ENCODE results near the gene CPT1B.

DNA sequence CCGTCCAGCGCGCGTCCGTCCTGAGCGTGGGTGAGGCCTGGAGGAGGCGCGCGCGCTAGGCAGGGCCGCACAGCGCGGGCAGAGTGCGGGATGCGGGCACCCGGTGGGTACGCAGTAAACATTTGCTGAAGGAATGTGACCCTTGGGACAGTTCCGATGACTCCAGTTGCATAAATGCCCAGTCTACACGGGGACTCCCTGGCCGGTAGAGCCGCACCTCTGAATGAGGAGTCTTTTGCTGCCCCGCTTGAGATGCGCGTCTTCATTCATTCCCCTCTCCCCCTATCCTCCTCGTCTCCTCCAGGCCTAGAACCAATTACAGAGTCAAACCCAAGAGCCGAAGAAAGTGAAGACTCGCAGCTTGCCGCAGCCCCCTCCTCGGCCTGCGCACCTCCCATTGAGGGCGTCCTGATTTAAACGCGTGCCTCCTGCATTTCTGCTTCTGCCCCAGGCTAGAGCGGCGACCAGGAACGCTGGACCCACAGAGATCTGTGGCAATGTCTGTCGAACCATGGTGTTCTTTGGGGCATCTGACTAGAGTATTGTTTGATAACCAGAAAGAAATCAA lies 5.2 kb upstream of the CPT1B start:
- TF ChIP-seq, protein P1, sequence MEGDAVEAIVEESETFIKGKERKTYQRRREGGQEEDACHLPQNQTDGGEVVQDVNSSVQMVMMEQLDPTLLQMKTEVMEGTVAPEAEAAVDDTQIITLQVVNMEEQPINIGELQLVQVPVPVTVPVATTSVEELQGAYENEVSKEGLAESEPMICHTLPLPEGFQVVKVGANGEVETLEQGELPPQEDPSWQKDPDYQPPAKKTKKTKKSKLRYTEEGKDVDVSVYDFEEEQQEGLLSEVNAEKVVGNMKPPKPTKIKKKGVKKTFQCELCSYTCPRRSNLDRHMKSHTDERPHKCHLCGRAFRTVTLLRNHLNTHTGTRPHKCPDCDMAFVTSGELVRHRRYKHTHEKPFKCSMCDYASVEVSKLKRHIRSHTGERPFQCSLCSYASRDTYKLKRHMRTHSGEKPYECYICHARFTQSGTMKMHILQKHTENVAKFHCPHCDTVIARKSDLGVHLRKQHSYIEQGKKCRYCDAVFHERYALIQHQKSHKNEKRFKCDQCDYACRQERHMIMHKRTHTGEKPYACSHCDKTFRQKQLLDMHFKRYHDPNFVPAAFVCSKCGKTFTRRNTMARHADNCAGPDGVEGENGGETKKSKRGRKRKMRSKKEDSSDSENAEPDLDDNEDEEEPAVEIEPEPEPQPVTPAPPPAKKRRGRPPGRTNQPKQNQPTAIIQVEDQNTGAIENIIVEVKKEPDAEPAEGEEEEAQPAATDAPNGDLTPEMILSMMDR (conservative IDR thresholded peaks at IDR 0.05 in 1 of 2, IDR thresholded peaks at IDR 0.05 in 1 of 2; ENCODE audit: extremely low read depth in 1 of 2, insufficient read depth in 1 of 2, low read depth in 1 of 2, low read length in 2 of 2), result no peak
- TF ChIP-seq EZH2 (IDR thresholded peaks at IDR 0.05; ENCODE audit: borderline replicate concordance, low read length), result no peak
